Aorta (tissue), 5 donors: ENCODE measurements around the gene CTIF. TPM values are rescaled to one million over a fixed set of nuclear protein-coding genes. Genes with fewer than 3 reads are reported as not detected.

Experiments used
- ATAC-seq: fragments of 200-7000 bp; cut with Tn5 transposase; one replicate; pipeline ENCODE4 v1.9.1; 2022; ENCODE audit warnings: moderate library complexity; ENCODE audit not compliant: low FRiP score
- DNase-seq, 2 donors: peaks; one replicate each; pipeline ENCODE4 v3.0.0-alpha.2; 2020
- H3K27ac ChIP-seq, 2 donors: one replicate each; pipeline ENCODE4 v1.5.1; 2013; ENCODE audit warnings: low read length in 2 of 2, mild to moderate bottlenecking in 2 of 2, moderate library complexity in 2 of 2, control low read depth in 1 of 2, inconsistent platforms in 1 of 2, low read depth in 1 of 2
- H3K27me3 ChIP-seq, 2 donors: one replicate each; pipeline ENCODE4 v1.6.1; 2013; ENCODE audit warnings: control low read depth in 1 of 2, low read length in 1 of 2, mild to moderate bottlenecking in 1 of 2, moderate library complexity in 1 of 2; ENCODE audit not compliant: insufficient read depth in 2 of 2, control insufficient read depth in 1 of 2
- H3K36me3 ChIP-seq, 2 donors: one replicate each; pipeline ENCODE4 v1.6.1; 2013; ENCODE audit warnings: control low read depth in 1 of 2, low read length in 1 of 2, mild to moderate bottlenecking in 1 of 2; ENCODE audit not compliant: insufficient read depth in 2 of 2, control insufficient read depth in 1 of 2
- H3K4me1 ChIP-seq, 2 donors: one replicate each; pipeline ENCODE4 v1.6.1; 2013; ENCODE audit warnings: low read length in 2 of 2, control low read depth in 1 of 2, mild to moderate bottlenecking in 1 of 2, moderate library complexity in 1 of 2; ENCODE audit not compliant: insufficient read depth in 2 of 2, control insufficient read depth in 1 of 2
- H3K4me3 ChIP-seq, 2 donors: one replicate each; pipeline ENCODE4 v1.5.1; 2013; ENCODE audit warnings: low read length in 2 of 2, control low read depth in 1 of 2, mild to moderate bottlenecking in 1 of 2
- H3K9me3 ChIP-seq: one replicate; pipeline ENCODE4 v1.6.1; 2013; ENCODE audit warnings: mild to moderate bottlenecking, low read length; ENCODE audit not compliant: control insufficient read depth
- WGBS, 2 donors: extraction: QIAGEN DNeasy Blood & Tissue Kit; methylation state at CpG; one replicate each; pipeline ENCODE4 v1.1.7; 2013; 5-methylcytosine and 5-hydroxymethylcytosine counted together
- intact Hi-C, 2 donors: fragments of 100-400 bp; cut with DNase I; formaldehyde crosslinking; loops; one replicate each; pipeline versions ENCODE4 v1.14.2 to v1.15.0; 2022
- polyA plus RNA-seq, 2 donors: library from polyadenylated mRNA; stranded (reverse); fragments of 200-250 nt; gene quantifications; one replicate each; pipeline ENCODE4 v1.2.3, GENCODE V29; 2013
- total RNA-seq, 2 donors: library from RNA; stranded (reverse); fragmentation: NEBNext Ultra II Directional; extraction: Animal tissue kit (Norgen Biotek cat#: 25700); gene quantifications; one replicate each; pipeline ENCODE4 v1.2.1, GENCODE V29; 2021
- donor health status: healthy with polysubstance abuse.
- donor health status: Bipolar disorder and iron deficiency.
- donor health status: DM: no; HTN: no; CAD: no.
- donor health status: DM: no; HTN: no; CAD: no.
- donor health status: DM: yes; HTN: yes; CAD: no.

CTIF gene
- total and polyA plus RNA-seq, 4 donors = 14.4 to 113 (median 93.4) TPM

- peak; percentile 64 to 85 for DNase-seq
- Histone ChIP-seq H3K27me3 (no peaks in the 10 kb centered on the region), H3K27ac (peak overlapping the region; percentile 42 to 53), H3K4me3 (peak overlapping the region; percentile 77 to 79), H3K4me1 (no peaks in the 10 kb centered on the region), H3K36me3 (no peaks in the 10 kb centered on the region), H3K9me3 (no peaks in the 10 kb centered on the region)
- peak; percentile 61 for ATAC-seq
- intact Hi-C loops = loop anchor here (2.0 to 5.0 kb wide), 5 partner anchors 49 to 123 kb away; no protein-coding TSS in a partner anchor
- 0% methylated on average over 61 to 70 of the region's 70 CpGs for WGBS, 2 donors
These were observed 797 bp downstream of the CTIF start for GRCh38 chr18:48539406-48540250.

- Histone ChIP-seq H3K27me3 (no peaks in the 10 kb centered on the region), H3K4me3 (peak overlapping the region; percentile 77 to 79), H3K27ac (peak overlapping the region; percentile 53 to 89), H3K4me1 (no peaks in the 10 kb centered on the region), H3K36me3 (no peaks in the 10 kb centered on the region), H3K9me3 (no peaks in the 10 kb centered on the region)
- DNase-seq (peak; percentile 76 to 91), ATAC-seq (peak; percentile 67)
- intact Hi-C loops = loop anchor here (1.0 to 5.0 kb wide), 5 partner anchors 31 to 122 kb away; no protein-coding TSS in a partner anchor
- 0 to 1% methylated on average over 61 to 86 of the region's 86 CpGs for WGBS, 2 donors
These were observed 1.6 kb downstream of the CTIF start for GRCh38 chr18:48540251-48541025.

GRCh38 chr18:48541026-48541746 is 2.4 kb downstream of the CTIF start:
- no peaks in the 10 kb centered on the region for H3K36me3 ChIP-seq
- peaks cover 1 to 4% of the 10 kb centered on the region in 2 donors for H3K4me1 ChIP-seq
- intact Hi-C loops = loop anchor here (1.0 to 5.0 kb wide), 5 partner anchors 30 to 121 kb away; no protein-coding TSS in a partner anchor
- H3K27ac ChIP-seq = peak overlapping the region; percentile 53 to 89
- H3K4me3 ChIP-seq = peak overlapping the region; percentile 77 to 79
- DNase-seq (peak; percentile 89 to 93), ATAC-seq (peak; percentile 85)
- WGBS, 2 donors = 1 to 2% methylated on average over 58 to 62 of the region's 62 CpGs
- no peaks in the 10 kb centered on the region for H3K9me3 ChIP-seq
- H3K27me3 ChIP-seq = no peaks in the 10 kb centered on the region

- Histone ChIP-seq H3K27ac (peak overlapping the region in 1 of 2 donors; percentile 89), H3K36me3 (no peaks in the 10 kb centered on the region), H3K4me1 (peaks cover 1 to 6% of the 10 kb centered on the region in 2 donors), H3K27me3 (no peaks in the 10 kb centered on the region), H3K4me3 (peak overlapping the region in 1 of 2 donors; percentile 77), H3K9me3 (no peaks in the 10 kb centered on the region)
- 86 to 89% methylated on average over 4 of the region's 4 CpGs for WGBS, 2 donors
- intact Hi-C loops = loop anchor here (1.0 to 5.0 kb wide), 5 partner anchors 29 to 120 kb away; no protein-coding TSS in a partner anchor
- ATAC-seq (no peak), DNase-seq (no peak)
These were observed 3.0 kb downstream of the CTIF start for GRCh38 chr18:48541747-48542400.

GRCh38 chr18:48542513-48543181 is 3.8 kb downstream of the CTIF start:
- ATAC-seq (no peak), DNase-seq (no peak)
- Histone ChIP-seq H3K4me1 (peaks cover 1 to 6% of the 10 kb centered on the region in 2 donors), H3K9me3 (no peaks in the 10 kb centered on the region), H3K27ac (no peak overlapping the region), H3K27me3 (no peaks in the 10 kb centered on the region), H3K4me3 (no peak overlapping the region), H3K36me3 (no peaks in the 10 kb centered on the region)
- intact Hi-C loops = loop anchor here (5.0 kb wide), 3 partner anchors 50 to 120 kb away; no protein-coding TSS in a partner anchor
- WGBS, 2 donors = 94 to 95% methylated on average over 7 of the region's 7 CpGs

DNA sequence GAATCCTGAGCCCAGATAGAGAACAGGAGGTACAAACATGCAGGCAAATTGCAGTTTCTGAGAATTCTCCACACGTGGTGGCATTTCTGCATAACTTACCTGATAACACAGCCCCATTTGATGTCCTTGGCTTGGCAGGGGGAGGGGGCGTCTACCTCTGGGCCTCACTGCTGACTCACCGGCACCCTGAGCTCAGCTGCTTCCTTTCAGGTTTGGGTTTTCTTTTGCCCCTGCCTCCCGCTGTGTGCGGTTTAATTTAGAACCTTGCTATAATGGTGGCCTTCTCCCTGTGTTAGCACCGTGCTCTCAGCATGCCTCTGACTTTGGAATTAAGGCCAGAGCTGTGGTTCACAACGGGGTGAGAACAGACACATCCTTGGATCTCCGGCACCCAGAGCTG is 4.4 kb downstream of the CTIF start:
- Histone ChIP-seq H3K27me3 (no peaks in the 10 kb centered on the region), H3K4me1 (peaks cover 1 to 6% of the 10 kb centered on the region in 2 donors), H3K9me3 (no peaks in the 10 kb centered on the region), H3K36me3 (no peaks in the 10 kb centered on the region), H3K4me3 (no peak overlapping the region), H3K27ac (no peak overlapping the region)
- ATAC-seq = no peak
- DNase-seq = no peak
- 86 to 88% methylated on average over 8 of the region's 8 CpGs for WGBS, 2 donors
- intact Hi-C loops = loop anchor here (5.0 kb wide), 3 partner anchors 49 to 119 kb away; no protein-coding TSS in a partner anchor

GRCh38 chr18:48544116-48544515 is 5.3 kb downstream of the CTIF start:
- intact Hi-C loops = loop anchor here (5.0 kb wide), 3 partner anchors 48 to 118 kb away; no protein-coding TSS in a partner anchor
- no peak for DNase-seq
- no peaks in the 10 kb centered on the region for H3K36me3 ChIP-seq
- WGBS, 2 donors = 96 to 98% methylated on average over 3 of the region's 3 CpGs
- H3K9me3 ChIP-seq = no peaks in the 10 kb centered on the region
- H3K4me1 ChIP-seq = peaks cover 1 to 6% of the 10 kb centered on the region in 2 donors
- no peak overlapping the region for H3K4me3 ChIP-seq
- no peaks in the 10 kb centered on the region for H3K27me3 ChIP-seq
- H3K27ac ChIP-seq = no peak overlapping the region
- ATAC-seq = no peak
